Esophagus squamous epithelium (tissue), 5 donors: ENCODE results near the gene PCF11. TPM values are rescaled to one million over a fixed set of nuclear protein-coding genes. Genes with fewer than 3 reads are reported as not detected.

ENCODE experiments used
- DNase-seq: peaks from one replicate; lab custom pipeline; 2025; lab: John Stamatoyannopoulos, UW
- H3K27ac ChIP-seq, 4 donors: fragments of 200-600 bp; sonication (generic); one replicate each; pipeline ENCODE4 v1.5.1; 2016 to 2019; ENCODE audit warnings: mild to moderate bottlenecking in 1 of 4
- H3K27me3 ChIP-seq, 4 donors: fragments of 200-600 bp; sonication (generic); 1 replicate in 3 of 4; 2 replicates in 1 of 4; pipeline versions ENCODE4 v1.5.1 to v1.6.0; 2017 to 2021; ENCODE audit warnings: antibody characterized with exemption in 1 of 4
- H3K36me3 ChIP-seq, 3 donors: fragments of 200-600 bp; sonication (generic); one replicate each; pipeline ENCODE4 v1.5.1; 2016 to 2019
- H3K4me1 ChIP-seq, 3 donors: fragments of 200-600 bp; sonication (generic); one replicate each; pipeline ENCODE4 v1.5.1; 2017 to 2019
- H3K4me3 ChIP-seq, 4 donors: fragments of 200-600 bp; sonication (generic); 1 replicate in 3 of 4; 2 replicates in 1 of 4; pipeline ENCODE4 v1.5.1; 2016 to 2019; ENCODE audit warnings: mild to moderate bottlenecking in 2 of 4, moderate library complexity in 1 of 4
- H3K9me3 ChIP-seq, 3 donors: fragments of 200-600 bp; sonication (generic); one replicate each; pipeline ENCODE4 v1.5.1; 2016 to 2019
- POLR2A ChIP-seq, 4 donors: fragments of 450-650 bp; IDR thresholded peaks; one replicate each; pipeline ENCODE4 v1.6.1; 2017; ENCODE audit warnings: antibody characterized with exemption in 4 of 4, mild to moderate bottlenecking in 4 of 4, moderate library complexity in 3 of 4
- WGBS, 2 donors: methylation state at CpG; one replicate each; pipeline ENCODE4 v1.1.5; 2018; 5-methylcytosine and 5-hydroxymethylcytosine counted together
- intact Hi-C: fragments of 100-400 bp; cut with DNase I; formaldehyde crosslinking; loops from one replicate; pipeline ENCODE4 v1.15.0; 2022
- total RNA-seq, 4 donors: library from RNA; depleted of rRNA; stranded (reverse); fragments of >200 nt; gene quantifications; one replicate each; pipeline ENCODE4 v1.1.0, GENCODE V29; 2016
- TF ChIP-seq, protein P1 (sequence below), 6 experiments: fragments of 450-650 bp in 4 of 6; fragments of 200-600 bp in 2 of 6; sonication (generic) in 2 of 6; IDR thresholded peaks; one replicate each; pipeline ENCODE4 v1.5.1; 2016 to 2019; ENCODE audit warnings: antibody characterized with exemption in 6 of 6, mild to moderate bottlenecking in 4 of 6, moderate library complexity in 4 of 6
- donor health status: DM: yes; HTN: yes; CAD: no.

PCF11 gene
- total RNA-seq, 4 donors from 2014 or later: 33.6 to 64.1 (median 44.3) TPM

GRCh38 chr11:83162377-83162776 is 5.4 kb downstream of the PCF11 start:
- Histone ChIP-seq H3K4me1 (peaks cover 7 to 70% (median 20%) of the 10 kb centered on the region in 3 donors), H3K27ac (peak overlapping the region in 3 of 4 donors; percentile 0 to 100 (median 100)), H3K9me3 (no peaks in the 10 kb centered on the region), H3K4me3 (peak overlapping the region in 2 of 4 donors; percentile 4 to 8), H3K36me3 (peaks cover 0 to 45% (median 9%) of the 10 kb centered on the region in 3 donors), H3K27me3 (no peaks in the 10 kb centered on the region)
- no peak for TF ChIP-seq POLR2A (IDR thresholded peaks at IDR 0.05)
- TF ChIP-seq, protein P1, sequence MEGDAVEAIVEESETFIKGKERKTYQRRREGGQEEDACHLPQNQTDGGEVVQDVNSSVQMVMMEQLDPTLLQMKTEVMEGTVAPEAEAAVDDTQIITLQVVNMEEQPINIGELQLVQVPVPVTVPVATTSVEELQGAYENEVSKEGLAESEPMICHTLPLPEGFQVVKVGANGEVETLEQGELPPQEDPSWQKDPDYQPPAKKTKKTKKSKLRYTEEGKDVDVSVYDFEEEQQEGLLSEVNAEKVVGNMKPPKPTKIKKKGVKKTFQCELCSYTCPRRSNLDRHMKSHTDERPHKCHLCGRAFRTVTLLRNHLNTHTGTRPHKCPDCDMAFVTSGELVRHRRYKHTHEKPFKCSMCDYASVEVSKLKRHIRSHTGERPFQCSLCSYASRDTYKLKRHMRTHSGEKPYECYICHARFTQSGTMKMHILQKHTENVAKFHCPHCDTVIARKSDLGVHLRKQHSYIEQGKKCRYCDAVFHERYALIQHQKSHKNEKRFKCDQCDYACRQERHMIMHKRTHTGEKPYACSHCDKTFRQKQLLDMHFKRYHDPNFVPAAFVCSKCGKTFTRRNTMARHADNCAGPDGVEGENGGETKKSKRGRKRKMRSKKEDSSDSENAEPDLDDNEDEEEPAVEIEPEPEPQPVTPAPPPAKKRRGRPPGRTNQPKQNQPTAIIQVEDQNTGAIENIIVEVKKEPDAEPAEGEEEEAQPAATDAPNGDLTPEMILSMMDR (IDR thresholded peaks at IDR 0.05): no peak
- intact Hi-C loops: loop anchor here (10.0 kb wide), 2 partner anchors 88 to 258 kb away; partner anchors contain the start of genes DDIAS, PRCP and RAB30
- WGBS, 2 donors: 57 to 58% methylated on average over 2 of the region's 2 CpGs
- DNase-seq: no peak

DNA sequence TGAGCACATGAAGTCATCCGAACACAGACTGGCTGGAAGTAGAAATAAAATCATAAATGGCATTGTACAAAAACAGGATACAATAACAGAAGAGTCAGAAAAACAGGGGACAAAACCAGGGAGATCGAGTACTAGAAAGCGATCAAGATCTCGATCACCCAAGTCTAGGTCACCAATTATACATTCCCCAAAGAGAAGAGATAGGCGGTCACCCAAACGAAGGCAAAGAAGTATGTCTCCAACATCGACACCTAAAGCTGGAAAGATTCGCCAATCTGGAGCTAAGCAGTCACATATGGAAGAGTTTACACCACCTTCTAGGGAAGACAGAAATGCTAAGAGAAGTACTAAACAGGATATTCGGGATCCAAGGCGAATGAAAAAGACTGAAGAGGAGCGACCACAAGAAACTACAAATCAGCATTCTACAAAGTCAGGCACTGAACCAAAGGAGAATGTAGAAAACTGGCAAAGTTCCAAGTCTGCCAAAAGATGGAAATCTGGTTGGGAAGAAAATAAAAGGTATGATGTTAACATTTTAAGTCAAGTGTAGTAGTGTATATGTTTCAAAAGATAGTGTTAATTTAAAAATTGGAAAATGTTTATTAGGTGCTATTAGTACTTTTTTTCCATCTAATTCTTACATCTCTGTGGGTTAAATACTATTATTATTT is 9.4 kb downstream of the PCF11 start:
- no peak overlapping the region for H3K27ac ChIP-seq
- peaks cover 10 to 75% (median 25%) of the 10 kb centered on the region in 3 donors for H3K36me3 ChIP-seq
- no peak for DNase-seq
- H3K4me1 ChIP-seq: peaks cover 8 to 74% (median 37%) of the 10 kb centered on the region in 3 donors
- no peaks in the 10 kb centered on the region for H3K27me3 ChIP-seq
- TF ChIP-seq, protein P1 (IDR thresholded peaks at IDR 0.05): no peak
- TF ChIP-seq POLR2A (IDR thresholded peaks at IDR 0.05): no peak
- WGBS, 2 donors: 90 to 93% methylated on average over 11 of the region's 11 CpGs
- intact Hi-C loops: loop anchor here (10.0 kb wide), 2 partner anchors 92 to 262 kb away; partner anchors contain the start of genes DDIAS, PRCP and RAB30
- no peaks in the 10 kb centered on the region for H3K9me3 ChIP-seq
- H3K4me3 ChIP-seq: no peak overlapping the region

DNA sequence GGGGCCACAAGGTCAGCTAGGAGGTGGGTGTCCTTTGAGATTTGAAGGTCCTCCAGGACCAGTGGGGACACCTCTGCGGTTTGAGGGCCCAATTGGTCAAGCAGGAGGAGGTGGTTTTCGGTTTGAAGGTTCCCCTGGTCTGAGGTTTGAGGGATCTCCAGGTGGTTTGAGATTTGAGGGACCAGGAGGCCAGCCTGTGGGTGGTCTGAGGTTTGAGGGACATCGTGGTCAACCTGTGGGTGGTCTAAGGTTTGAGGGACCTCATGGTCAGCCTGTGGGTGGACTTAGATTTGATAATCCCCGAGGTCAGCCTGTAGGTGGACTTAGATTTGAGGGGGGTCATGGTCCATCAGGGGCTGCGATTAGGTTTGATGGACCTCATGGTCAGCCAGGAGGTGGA is 11.8 kb downstream of the PCF11 start:
- H3K27me3 ChIP-seq: no peaks in the 10 kb centered on the region
- no peak overlapping the region for H3K4me3 ChIP-seq
- 96 to 100% methylated on average over 4 to 5 of the region's 5 CpGs for WGBS, 2 donors
- TF ChIP-seq, protein P1 (IDR thresholded peaks at IDR 0.05): no peak
- TF ChIP-seq POLR2A (IDR thresholded peaks at IDR 0.05): no peak
- intact Hi-C loops: loop anchor here (10.0 kb wide), 2 partner anchors 94 to 264 kb away; partner anchors contain the start of genes DDIAS, PRCP and RAB30
- no peak for DNase-seq
- peaks cover 10 to 96% (median 32%) of the 10 kb centered on the region in 3 donors for H3K36me3 ChIP-seq
- peaks cover 14 to 74% (median 42%) of the 10 kb centered on the region in 3 donors for H3K4me1 ChIP-seq
- no peaks in the 10 kb centered on the region for H3K9me3 ChIP-seq
- no peak overlapping the region for H3K27ac ChIP-seq

DNA sequence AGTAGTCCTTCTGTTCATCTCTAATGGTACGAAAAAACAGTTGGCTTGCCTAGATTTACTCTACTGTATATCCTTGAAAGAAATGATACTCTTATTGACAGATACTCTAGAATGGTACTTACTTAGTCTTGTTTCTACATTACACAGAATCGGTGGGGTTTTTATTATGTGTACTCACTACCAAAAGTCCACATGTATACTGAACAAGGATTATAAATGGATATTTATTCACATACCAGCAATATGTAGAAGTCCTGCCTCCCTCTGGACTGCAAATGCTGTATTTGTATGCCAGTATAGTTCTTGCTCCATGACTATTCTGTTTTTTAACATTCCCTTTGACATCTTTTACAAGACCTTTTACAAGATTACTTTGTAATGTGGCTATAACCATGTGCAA is 13.9 kb downstream of the PCF11 start:
- Histone ChIP-seq H3K27ac (peak overlapping the region in 1 of 4 donors; percentile 10), H3K9me3 (no peaks in the 10 kb centered on the region), H3K4me1 (peaks cover 14 to 82% (median 53%) of the 10 kb centered on the region in 3 donors), H3K36me3 (peaks cover 10 to 97% (median 28%) of the 10 kb centered on the region in 3 donors), H3K4me3 (peak overlapping the region in 2 of 4 donors; percentile 11 to 47), H3K27me3 (no peaks in the 10 kb centered on the region)
- intact Hi-C loops: no loop called here
- TF ChIP-seq POLR2A (IDR thresholded peaks at IDR 0.05): no peak
- TF ChIP-seq, protein P1 (IDR thresholded peaks at IDR 0.05): no peak
- DNase-seq: no peak
- WGBS, 2 donors: 47 to 57% methylated on average over 2 of the region's 2 CpGs

- Histone ChIP-seq H3K4me3 (peak overlapping the region in 1 of 4 donors; percentile 24), H3K36me3 (peaks cover 14 to 97% (median 21%) of the 10 kb centered on the region in 3 donors), H3K27me3 (no peaks in the 10 kb centered on the region), H3K9me3 (no peaks in the 10 kb centered on the region), H3K4me1 (peaks cover 14 to 76% (median 56%) of the 10 kb centered on the region in 3 donors), H3K27ac (no peak overlapping the region)
- 75 to 85% methylated on average over 4 of the region's 4 CpGs for WGBS, 2 donors
- no peak for DNase-seq
- TF ChIP-seq, protein P1 (IDR thresholded peaks at IDR 0.05): no peak
- TF ChIP-seq POLR2A (IDR thresholded peaks at IDR 0.05): no peak
- intact Hi-C loops: no loop called here
Measured at GRCh38 chr11:83172551-83172950, 15.6 kb downstream of the PCF11 start.
